Peyer's patch (tissue), 4 donors: Measurements from ENCODE around the gene TMC5. TPM values are rescaled to one million over a fixed set of nuclear protein-coding genes. Genes with fewer than 3 reads are reported as not detected.

ENCODE experiments used
- DNase-seq, 3 donors: peaks; one replicate each; pipeline ENCODE4 v3.0.0-alpha.2; 2017 to 2019
- H3K27ac ChIP-seq, 4 donors: fragments of 200-600 bp; sonication (generic); one replicate each; pipeline ENCODE4 v1.5.1; 2016 to 2019
- H3K27me3 ChIP-seq, 2 donors: fragments of 200-600 bp; sonication (generic); one replicate each; pipeline ENCODE4 v1.5.1; 2019
- H3K36me3 ChIP-seq, 3 donors: fragments of 200-600 bp; sonication (generic); one replicate each; pipeline ENCODE4 v1.5.1; 2016 to 2019
- H3K4me1 ChIP-seq, 4 donors: fragments of 200-600 bp; sonication (generic); one replicate each; pipeline ENCODE4 v1.5.1; 2016 to 2019
- H3K4me3 ChIP-seq, 4 donors: fragments of 200-600 bp; sonication (generic); 1 replicate in 3 of 4; 2 replicates in 1 of 4; pipeline ENCODE4 v1.5.1; 2016 to 2019; ENCODE audit warnings: mild to moderate bottlenecking in 1 of 4
- H3K9me3 ChIP-seq, 4 donors: fragments of 200-600 bp; sonication (generic); one replicate each; pipeline ENCODE4 v1.5.1; 2016 to 2019; ENCODE audit warnings: mild to moderate bottlenecking in 1 of 4
- CTCF ChIP-seq, 6 experiments: fragments of 450-650 bp in 4 of 6; fragments of 200-600 bp in 2 of 6; sonication (generic) in 1 of 6; IDR thresholded peaks; one replicate each; pipeline ENCODE4 v1.5.1; 2017 to 2019; ENCODE audit warnings: antibody characterized with exemption in 6 of 6, mild to moderate bottlenecking in 3 of 6, moderate library complexity in 1 of 6
- POLR2A ChIP-seq, 2 donors: fragments of 450-650 bp; IDR thresholded peaks; one replicate each; pipeline ENCODE4 v1.5.1; 2017; ENCODE audit warnings: antibody characterized with exemption in 2 of 2, mild to moderate bottlenecking in 2 of 2, moderate library complexity in 2 of 2
- total RNA-seq, 4 donors: library from RNA; depleted of rRNA; stranded (reverse); fragments of >200 nt; gene quantifications; one replicate each; pipeline ENCODE4 v1.1.0, GENCODE V29; 2016

TMC5 gene
- total RNA-seq, 4 donors from 2014 or later: 26.4 to 218 (median 175) TPM

GRCh38 chr16:19522397-19522732, 104.7 kb downstream of the TMC5 start:
- Histone ChIP-seq H3K4me1 (peaks cover 0 to 56% (median 4%) of the 10 kb centered on the region in 4 donors), H3K4me3 (peak overlapping the region in 3 of 4 donors; percentile 75 to 90 (median 77)), H3K27ac (peak overlapping the region; percentile 86 to 93 (median 86)), H3K27me3 (no peaks in the 10 kb centered on the region), H3K9me3 (no peaks in the 10 kb centered on the region), H3K36me3 (no peaks in the 10 kb centered on the region)
- TF ChIP-seq CTCF (IDR thresholded peaks at IDR 0.05): no peak
- TF ChIP-seq POLR2A (IDR thresholded peaks at IDR 0.05): no peak
- no peak for DNase-seq

- Histone ChIP-seq H3K36me3 (peaks cover 0 to 1% (median 0%) of the 10 kb centered on the region in 3 donors), H3K27ac (peak overlapping the region in 2 of 4 donors; percentile 87 to 93), H3K4me3 (no peak overlapping the region), H3K27me3 (no peaks in the 10 kb centered on the region), H3K9me3 (no peaks in the 10 kb centered on the region), H3K4me1 (peaks cover 0 to 56% (median 4%) of the 10 kb centered on the region in 4 donors)
- TF ChIP-seq CTCF (IDR thresholded peaks at IDR 0.05): no peak
- no peak for DNase-seq
Measured at GRCh38 chr16:19522760-19523159, 105.1 kb downstream of the TMC5 start.

- no peak for TF ChIP-seq CTCF (IDR thresholded peaks at IDR 0.05)
- no peak for TF ChIP-seq POLR2A (IDR thresholded peaks at IDR 0.05)
- Histone ChIP-seq H3K4me1 (peaks cover 0 to 54% (median 4%) of the 10 kb centered on the region in 4 donors), H3K9me3 (no peaks in the 10 kb centered on the region), H3K27ac (no peak overlapping the region), H3K36me3 (peaks cover 0 to 5% (median 0%) of the 10 kb centered on the region in 3 donors), H3K4me3 (no peak overlapping the region), H3K27me3 (no peaks in the 10 kb centered on the region)
- DNase-seq: no peak
Measured at GRCh38 chr16:19523184-19523558, 105.5 kb downstream of the TMC5 start.

- TF ChIP-seq POLR2A (IDR thresholded peaks at IDR 0.05) (peak; percentile 34 to 57), CTCF (IDR thresholded peaks at IDR 0.05) (no peak)
- H3K27me3 ChIP-seq: no peaks in the 10 kb centered on the region
- H3K4me3 ChIP-seq: peak within 1 kb of the TSS; percentile 77 to 93 (median 90)
- no peaks in the 10 kb centered on the region for H3K9me3 ChIP-seq
- DNase-seq: peak; percentile 96 to 99 (median 98)
- peaks cover 0 to 11% (median 0%) of the 10 kb centered on the region in 3 donors for H3K36me3 ChIP-seq
- peaks cover 0 to 48% (median 4%) of the 10 kb centered on the region in 4 donors for H3K4me1 ChIP-seq
- peak within 1 kb of the TSS; percentile 12 to 79 (median 42) for H3K27ac ChIP-seq
Measured at GRCh38 chr16:19523559-19524355, 106.1 kb downstream of the TMC5 start, which contains the start of gene CCP110. TSS of gene CCP110 (plus strand) at chr16:19523942. CDS start at chr16:19527882, 3,940 bp downstream.

DNA sequence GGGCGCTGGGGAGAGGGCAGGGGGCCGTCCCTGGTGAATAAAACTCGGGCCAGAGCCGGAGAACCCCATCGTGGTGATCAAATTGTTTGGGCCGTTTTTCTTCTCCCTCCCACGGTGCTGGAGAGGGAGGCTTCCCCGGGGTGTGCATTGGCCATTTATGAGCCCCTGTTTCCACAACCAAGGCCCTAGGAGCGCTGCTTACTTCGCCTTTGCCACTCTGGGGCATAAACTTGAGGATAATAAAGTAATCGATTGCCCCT, 106.6 kb downstream of the TMC5 start:
- Histone ChIP-seq H3K36me3 (peaks cover 0 to 16% (median 0%) of the 10 kb centered on the region in 3 donors), H3K27ac (peak overlapping the region; percentile 12 to 79 (median 42)), H3K9me3 (no peaks in the 10 kb centered on the region), H3K4me3 (peak overlapping the region; percentile 77 to 93 (median 90)), H3K27me3 (no peaks in the 10 kb centered on the region), H3K4me1 (peaks cover 0 to 43% (median 4%) of the 10 kb centered on the region in 4 donors)
- no peak for DNase-seq
- no peak for TF ChIP-seq CTCF (IDR thresholded peaks at IDR 0.05)
- TF ChIP-seq POLR2A (IDR thresholded peaks at IDR 0.05): no peak
